HG03159 (cell line): ENCODE data around the gene GCK.

Experiments
- ATAC-seq: cut with Tn5 transposase; IDR thresholded peaks from one replicate; pipeline ENCODE4 v1.9.1; 2021; ENCODE audit warnings: mild to moderate bottlenecking, moderate library complexity; ENCODE audit not compliant: unreplicated experiment

GCK gene

GRCh38 chr7:44223362-44224079 is 34.3 kb upstream of the GCK start:
- no peak for ATAC-seq

GRCh38 chr7:44222776-44223261 is 33.6 kb upstream of the GCK start:
- no peak for ATAC-seq

- no peak for ATAC-seq
Observed at GRCh38 chr7:44222074-44222473, 32.8 kb upstream of the GCK start.

GRCh38 chr7:44221231-44221791 is 32.1 kb upstream of the GCK start:
- ATAC-seq: no peak

- ATAC-seq: no peak
Observed at GRCh38 chr7:44220358-44221112, 31.3 kb upstream of the GCK start.

- no peak for ATAC-seq
Observed at GRCh38 chr7:44220046-44220357, 30.8 kb upstream of the GCK start.

- ATAC-seq: no peak
Observed at GRCh38 chr7:44219371-44220045, 30.3 kb upstream of the GCK start.

- ATAC-seq: no peak
Observed at GRCh38 chr7:44218418-44219201, 29.4 kb upstream of the GCK start.

- ATAC-seq: no peak
Observed at GRCh38 chr7:44217852-44218402, 28.7 kb upstream of the GCK start.

GRCh38 chr7:44217223-44217714 is 28.0 kb upstream of the GCK start:
- ATAC-seq: no peak

GRCh38 chr7:44216521-44217222 is 27.4 kb upstream of the GCK start:
- no peak for ATAC-seq

GRCh38 chr7:44216019-44216418 is 26.8 kb upstream of the GCK start:
- no peak for ATAC-seq

- no peak for ATAC-seq
Observed at GRCh38 chr7:44215531-44215930, 26.3 kb upstream of the GCK start.

- ATAC-seq: no peak
Observed at GRCh38 chr7:44213877-44214388, 24.7 kb upstream of the GCK start.

- ATAC-seq: no peak
Observed at GRCh38 chr7:44213206-44213876, 24.1 kb upstream of the GCK start.

- no peak for ATAC-seq
Observed at GRCh38 chr7:44212581-44213184, 23.4 kb upstream of the GCK start.

GRCh38 chr7:44212018-44212417 is 22.8 kb upstream of the GCK start:
- no peak for ATAC-seq

- ATAC-seq: no peak
Observed at GRCh38 chr7:44211126-44211675, 22.0 kb upstream of the GCK start.
